ENCODE data around the gene DMWD. TPM values are rescaled to one million over a fixed set of nuclear protein-coding genes. Genes with fewer than 3 reads are reported as not detected.
"Not testable (repeated sequence)": the region's sequence is repeated elsewhere in the genome, so short reads cannot be mapped to it uniquely, and the experiment has no call there.

Gene DMWD
- total and polyA plus RNA-seq, 2 donors (not counting 1 experiment from before 2014, with no cell fraction given) = 25.1 to 86.4 TPM

- no peak overlapping the region for H3K4me3 ChIP-seq (ENCODE audit: control extremely low read depth in 1 of 5, extremely low read depth in 1 of 5, insufficient read depth in 1 of 5, low read depth in 2 of 5, low read length in 4 of 5)
- CTCF ChIA-PET = interaction anchor here (0.7 to 11.8 kb wide), 5 partner anchors 9 to 918 kb away, joined by 3 to 302 read pairs (median 3); partner anchors contain the start of genes DMWD and SIX5
- POLR2A ChIA-PET = no interaction called here
- H3K9me3 ChIP-seq (ENCODE audit: control extremely low read depth in 1 of 3, control insufficient read depth in 2 of 3, insufficient read depth in 1 of 3, low read length in 2 of 3) = peaks cover 0 to 4% (median 0%) of the 10 kb centered on the region in 3 donors
- peaks cover 0 to 12% (median 0%) of the 10 kb centered on the region in 4 experiments for H3K27me3 ChIP-seq (replicated peaks in 1 of 4; ENCODE audit: control extremely low read depth in 1 of 4, control insufficient read depth in 3 of 4, insufficient read depth in 4 of 4, low read length in 3 of 4)
- H3K9me3 Mint-ChIP-seq (ENCODE audit: insufficient read depth) = no peaks in the 10 kb centered on the region
- H3K4me3 Mint-ChIP-seq = no peak overlapping the region
- H3K36me3 ChIP-seq (replicated peaks in 1 of 2; ENCODE audit: control extremely low read depth in 1 of 2, control insufficient read depth in 1 of 2, extremely low read depth in 1 of 2, insufficient read depth in 2 of 2, low read length in 1 of 2) = no peaks in the 10 kb centered on the region
- no peaks in the 10 kb centered on the region for H4K20me1 ChIP-seq (ENCODE audit: control insufficient read depth, insufficient read depth, low read length, poor library complexity, severe bottlenecking)
- no peak overlapping the region for H3K27ac Mint-ChIP-seq
- H3K79me2 ChIP-seq (ENCODE audit: control insufficient read depth, insufficient read depth, low read length) = no peaks in the 10 kb centered on the region
- no peak overlapping the region for H3K27ac ChIP-seq (ENCODE audit: low read length in 2 of 2)
- H3K27me3 Mint-ChIP-seq = peaks cover 9% of the 10 kb centered on the region
- intact Hi-C loops (cut with micrococcal nuclease) = no loop called here
- no peak overlapping the region for H3K9ac ChIP-seq (ENCODE audit: low read length)
- 90% methylated on average over 5 of the region's 7 CpGs for WGBS (ENCODE audit: insufficient coverage)
- H3K4me1 Mint-ChIP-seq = peaks cover 8% of the 10 kb centered on the region
- ATAC-seq (ENCODE audit: low read depth) = no peak
- H2AFZ ChIP-seq (ENCODE audit: insufficient read depth, low read depth, low read length, poor library complexity, severe bottlenecking) = no peak overlapping the region
- TF ChIP-seq, protein P1, sequence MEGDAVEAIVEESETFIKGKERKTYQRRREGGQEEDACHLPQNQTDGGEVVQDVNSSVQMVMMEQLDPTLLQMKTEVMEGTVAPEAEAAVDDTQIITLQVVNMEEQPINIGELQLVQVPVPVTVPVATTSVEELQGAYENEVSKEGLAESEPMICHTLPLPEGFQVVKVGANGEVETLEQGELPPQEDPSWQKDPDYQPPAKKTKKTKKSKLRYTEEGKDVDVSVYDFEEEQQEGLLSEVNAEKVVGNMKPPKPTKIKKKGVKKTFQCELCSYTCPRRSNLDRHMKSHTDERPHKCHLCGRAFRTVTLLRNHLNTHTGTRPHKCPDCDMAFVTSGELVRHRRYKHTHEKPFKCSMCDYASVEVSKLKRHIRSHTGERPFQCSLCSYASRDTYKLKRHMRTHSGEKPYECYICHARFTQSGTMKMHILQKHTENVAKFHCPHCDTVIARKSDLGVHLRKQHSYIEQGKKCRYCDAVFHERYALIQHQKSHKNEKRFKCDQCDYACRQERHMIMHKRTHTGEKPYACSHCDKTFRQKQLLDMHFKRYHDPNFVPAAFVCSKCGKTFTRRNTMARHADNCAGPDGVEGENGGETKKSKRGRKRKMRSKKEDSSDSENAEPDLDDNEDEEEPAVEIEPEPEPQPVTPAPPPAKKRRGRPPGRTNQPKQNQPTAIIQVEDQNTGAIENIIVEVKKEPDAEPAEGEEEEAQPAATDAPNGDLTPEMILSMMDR (IDR thresholded peaks at IDR 0.05) = no peak
- no peak for TF ChIP-seq EZH2 (IDR thresholded peaks at IDR 0.05; ENCODE audit: borderline replicate concordance, insufficient read depth, low read depth, low read length, poor library complexity, severe bottlenecking)
- peaks cover 3 to 6% of the 10 kb centered on the region in 2 donors for H3K4me1 ChIP-seq (ENCODE audit: control insufficient read depth in 2 of 2, insufficient read depth in 2 of 2, low read length in 2 of 2)
- no peak for DNase-seq
- no peak overlapping the region for H3K4me2 ChIP-seq (replicated peaks; ENCODE audit: low read depth, low read length, poor library complexity, severe bottlenecking)
Observed at GRCh38 chr19:45801603-45802175, 9.0 kb upstream of the DMWD start.

DNA sequence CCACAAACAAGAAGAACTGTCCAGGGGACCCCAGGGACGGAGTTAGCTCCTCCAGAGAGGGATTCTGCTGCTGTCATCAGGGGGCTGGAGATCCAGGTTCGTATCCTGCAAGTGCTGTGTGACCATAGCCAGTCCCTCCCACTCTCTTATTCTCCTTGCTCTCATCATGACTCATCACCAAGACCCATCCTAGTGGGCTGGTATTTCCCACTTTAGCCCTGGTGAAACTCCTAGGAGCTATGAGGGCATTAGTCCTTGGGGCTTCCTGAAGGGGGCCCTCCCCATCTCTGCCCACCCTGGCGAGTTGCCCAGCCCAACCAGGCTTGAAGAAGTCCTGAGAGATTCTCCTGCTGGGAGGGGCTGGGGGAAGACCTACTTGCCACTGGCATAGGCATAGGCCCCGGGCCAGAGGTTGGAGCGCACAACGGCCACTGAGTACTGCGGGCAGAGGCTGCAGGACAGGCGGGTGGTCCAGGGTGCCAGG is 7.5 kb upstream of the DMWD start:
- 84% methylated on average over 7 of the region's 8 CpGs for WGBS (ENCODE audit: insufficient coverage)
- Histone ChIP-seq H3K4me1 (ENCODE audit: control insufficient read depth in 2 of 2, insufficient read depth in 2 of 2, low read length in 2 of 2) (peaks cover 3 to 6% of the 10 kb centered on the region in 2 donors), H3K9me3 (ENCODE audit: control extremely low read depth in 1 of 3, control insufficient read depth in 2 of 3, insufficient read depth in 1 of 3, low read length in 2 of 3) (no peaks in the 10 kb centered on the region), H3K4me3 (ENCODE audit: control extremely low read depth in 1 of 5, extremely low read depth in 1 of 5, insufficient read depth in 1 of 5, low read depth in 2 of 5, low read length in 4 of 5) (no peak overlapping the region), H3K27me3 (replicated peaks in 1 of 4; ENCODE audit: control extremely low read depth in 1 of 4, control insufficient read depth in 3 of 4, insufficient read depth in 4 of 4, low read length in 3 of 4) (peaks cover 0 to 12% (median 0%) of the 10 kb centered on the region in 4 experiments), H4K20me1 (ENCODE audit: control insufficient read depth, insufficient read depth, low read length, poor library complexity, severe bottlenecking) (no peaks in the 10 kb centered on the region), H3K36me3 (replicated peaks in 1 of 2; ENCODE audit: control extremely low read depth in 1 of 2, control insufficient read depth in 1 of 2, extremely low read depth in 1 of 2, insufficient read depth in 2 of 2, low read length in 1 of 2) (no peaks in the 10 kb centered on the region), H3K79me2 (ENCODE audit: control insufficient read depth, insufficient read depth, low read length) (peaks cover 3% of the 10 kb centered on the region), H3K4me2 (replicated peaks; ENCODE audit: low read depth, low read length, poor library complexity, severe bottlenecking) (no peak overlapping the region), H3K9ac (ENCODE audit: low read length) (no peak overlapping the region), H3K27ac (ENCODE audit: low read length in 2 of 2) (no peak overlapping the region), H2AFZ (ENCODE audit: insufficient read depth, low read depth, low read length, poor library complexity, severe bottlenecking) (no peak overlapping the region)
- DNase-seq (no peak), ATAC-seq (ENCODE audit: low read depth) (no peak)
- intact Hi-C loops (cut with micrococcal nuclease) = no loop called here
- POLR2A ChIA-PET = interaction anchor here (2.8 kb wide), 1 partner anchor 31 kb away, joined by 23 read pairs; the partner anchor contains the start of gene SIX5
- H3K27ac Mint-ChIP-seq = no peak overlapping the region
- H3K9me3 Mint-ChIP-seq (ENCODE audit: insufficient read depth) = no peaks in the 10 kb centered on the region
- H3K27me3 Mint-ChIP-seq = peaks cover 9% of the 10 kb centered on the region
- H3K4me3 Mint-ChIP-seq = no peak overlapping the region
- TF ChIP-seq, protein P1 (IDR thresholded peaks at IDR 0.05) = no peak
- TF ChIP-seq EZH2 (IDR thresholded peaks at IDR 0.05; ENCODE audit: borderline replicate concordance, insufficient read depth, low read depth, low read length, poor library complexity, severe bottlenecking) = no peak
- CTCF ChIA-PET = interaction anchor here (0.5 to 11.8 kb wide), 16 partner anchors 9 to 150 kb away, joined by 3 to 302 read pairs (median 4); partner anchors contain the start of genes DMPK, QPCTL and SIX5
- H3K4me1 Mint-ChIP-seq = peaks cover 6% of the 10 kb centered on the region

GRCh38 chr19:45799541-45799940 is 6.9 kb upstream of the DMWD start:
- not testable (repeated sequence) for H3K9me3 Mint-ChIP-seq (ENCODE audit: insufficient read depth); H3K9ac ChIP-seq (ENCODE audit: low read length); H3K27ac ChIP-seq (ENCODE audit: low read length in 2 of 2); H3K4me1 ChIP-seq (ENCODE audit: control insufficient read depth in 2 of 2, insufficient read depth in 2 of 2, low read length in 2 of 2); H3K4me3 ChIP-seq (ENCODE audit: control extremely low read depth in 1 of 5, extremely low read depth in 1 of 5, insufficient read depth in 1 of 5, low read depth in 2 of 5, low read length in 4 of 5); H4K20me1 ChIP-seq (ENCODE audit: control insufficient read depth, insufficient read depth, low read length, poor library complexity, severe bottlenecking); H2AFZ ChIP-seq (ENCODE audit: insufficient read depth, low read depth, low read length, poor library complexity, severe bottlenecking); ATAC-seq (ENCODE audit: low read depth); H3K79me2 ChIP-seq (ENCODE audit: control insufficient read depth, insufficient read depth, low read length); H3K4me2 ChIP-seq (replicated peaks; ENCODE audit: low read depth, low read length, poor library complexity, severe bottlenecking); DNase-seq; H3K36me3 ChIP-seq (replicated peaks in 1 of 2; ENCODE audit: control extremely low read depth in 1 of 2, control insufficient read depth in 1 of 2, extremely low read depth in 1 of 2, insufficient read depth in 2 of 2, low read length in 1 of 2); H3K27ac Mint-ChIP-seq; H3K4me3 Mint-ChIP-seq; H3K9me3 ChIP-seq (ENCODE audit: control extremely low read depth in 1 of 3, control insufficient read depth in 2 of 3, insufficient read depth in 1 of 3, low read length in 2 of 3); H3K4me1 Mint-ChIP-seq
- intact Hi-C loops (cut with micrococcal nuclease) = loop anchor here (1.0 to 10.0 kb wide), 3 partner anchors 29 to 276 kb away; partner anchors contain the start of gene CCDC61
- POLR2A ChIA-PET = interaction anchor here (2.8 kb wide), 1 partner anchor 30 kb away, joined by 23 read pairs; the partner anchor contains the start of gene SIX5
- CTCF ChIA-PET = interaction anchor here (0.6 to 11.8 kb wide), 20 partner anchors 9 to 515 kb away, joined by 3 to 302 read pairs (median 4); partner anchors contain the start of genes DMPK, FBXO46, QPCTL and SIX5
- peaks cover 14% of the 10 kb centered on the region for H3K27me3 Mint-ChIP-seq
- peaks cover 0 to 12% (median 0%) of the 10 kb centered on the region in 4 experiments for H3K27me3 ChIP-seq (replicated peaks in 1 of 4; ENCODE audit: control extremely low read depth in 1 of 4, control insufficient read depth in 3 of 4, insufficient read depth in 4 of 4, low read length in 3 of 4)
- 88% methylated on average over 1 of the region's 5 CpGs for WGBS (ENCODE audit: insufficient coverage)
